Parathyroid adenoma (tissue), 2 donors: Measurements from ENCODE around the gene ANKRD1.

Experiments used
- H2AFZ ChIP-seq: fragments of 300-600 bp; sonication (generic); one replicate; pipeline ENCODE4 v1.7.0; 2017; ENCODE audit warnings: antibody characterized with exemption, mild to moderate bottlenecking
- H3K27ac ChIP-seq: fragments of 300-600 bp; sonication (generic); one replicate; pipeline ENCODE4 v1.7.0; 2017
- H3K27me3 ChIP-seq: fragments of 300-600 bp; sonication (generic); one replicate; pipeline ENCODE4 v1.7.0; 2017; ENCODE audit warnings: low read length; ENCODE audit not compliant: control insufficient read depth, insufficient read depth
- H3K36me3 ChIP-seq: fragments of 300-600 bp; sonication (generic); one replicate; pipeline ENCODE4 v1.7.0; 2017; ENCODE audit warnings: low read length; ENCODE audit not compliant: control insufficient read depth, insufficient read depth
- H3K4me1 ChIP-seq: fragments of 300-600 bp; sonication (generic); one replicate; pipeline ENCODE4 v1.7.0; 2017; ENCODE audit warnings: control low read depth
- H3K4me2 ChIP-seq: fragments of 300-600 bp; sonication (generic); one replicate; pipeline ENCODE4 v1.7.0; 2017; ENCODE audit warnings: low read length
- H3K4me3 ChIP-seq: fragments of 300-600 bp; sonication (generic); one replicate; pipeline ENCODE4 v1.7.0; 2017; ENCODE audit warnings: low read depth, low read length
- H3K79me2 ChIP-seq: fragments of 300-600 bp; sonication (generic); one replicate; pipeline ENCODE4 v1.7.0; 2017; ENCODE audit warnings: control low read depth
- H3K9ac ChIP-seq: fragments of 300-600 bp; sonication (generic); one replicate; pipeline ENCODE4 v1.7.0; 2017; ENCODE audit warnings: mild to moderate bottlenecking
- H3K9me3 ChIP-seq: fragments of 300-600 bp; sonication (generic); one replicate; pipeline ENCODE4 v1.7.0; 2017; ENCODE audit warnings: low read length; ENCODE audit not compliant: control insufficient read depth
- CTCF ChIP-seq: fragments of 300-600 bp; sonication (generic); IDR thresholded peaks from one replicate; pipeline ENCODE4 v1.7.0; 2017; ENCODE audit warnings: antibody characterized with exemption, mild to moderate bottlenecking
- donor health status: primary hyperparathyroidism.

The ANKRD1 gene

GRCh38 chr10:90890347-90890746 lies 30.5 kb downstream of the ANKRD1 start:
- peaks cover 1% of the 10 kb centered on the region for H3K4me1 ChIP-seq
- no peak overlapping the region for H3K4me3 ChIP-seq
- TF ChIP-seq CTCF = no peak
- no peak overlapping the region for H3K27ac ChIP-seq
- no peak overlapping the region for H2AFZ ChIP-seq
- H3K4me2 ChIP-seq = no peak overlapping the region
- H3K9me3 ChIP-seq = no peaks in the 10 kb centered on the region
- H3K79me2 ChIP-seq = peaks cover 2% of the 10 kb centered on the region
- H3K9ac ChIP-seq = no peak overlapping the region
- no peaks in the 10 kb centered on the region for H3K36me3 ChIP-seq
- no peaks in the 10 kb centered on the region for H3K27me3 ChIP-seq

GRCh38 chr10:90889636-90890035 lies 31.3 kb downstream of the ANKRD1 start:
- Histone ChIP-seq H3K79me2 (peaks cover 2% of the 10 kb centered on the region), H3K4me3 (no peak overlapping the region), H3K27me3 (no peaks in the 10 kb centered on the region), H3K27ac (no peak overlapping the region), H3K9me3 (no peaks in the 10 kb centered on the region), H3K36me3 (no peaks in the 10 kb centered on the region), H3K9ac (no peak overlapping the region), H2AFZ (no peak overlapping the region), H3K4me1 (peaks cover 4% of the 10 kb centered on the region), H3K4me2 (no peak overlapping the region)
- no peak for TF ChIP-seq CTCF

GRCh38 chr10:90888387-90888786 lies 32.5 kb downstream of the ANKRD1 start:
- no peak overlapping the region for H2AFZ ChIP-seq
- H3K4me1 ChIP-seq = peaks cover 7% of the 10 kb centered on the region
- no peaks in the 10 kb centered on the region for H3K9me3 ChIP-seq
- H3K27me3 ChIP-seq = no peaks in the 10 kb centered on the region
- H3K9ac ChIP-seq = no peak overlapping the region
- H3K27ac ChIP-seq = no peak overlapping the region
- no peak overlapping the region for H3K4me2 ChIP-seq
- TF ChIP-seq CTCF = no peak
- H3K79me2 ChIP-seq = peaks cover 2% of the 10 kb centered on the region
- no peaks in the 10 kb centered on the region for H3K36me3 ChIP-seq
- H3K4me3 ChIP-seq = no peak overlapping the region

GRCh38 chr10:90887555-90887954 lies 33.3 kb downstream of the ANKRD1 start:
- Histone ChIP-seq H3K36me3 (no peaks in the 10 kb centered on the region), H3K27ac (no peak overlapping the region), H2AFZ (no peak overlapping the region), H3K27me3 (no peaks in the 10 kb centered on the region), H3K4me2 (no peak overlapping the region), H3K4me1 (peaks cover 7% of the 10 kb centered on the region), H3K9me3 (no peaks in the 10 kb centered on the region), H3K79me2 (peaks cover 2% of the 10 kb centered on the region), H3K9ac (no peak overlapping the region), H3K4me3 (no peak overlapping the region)
- TF ChIP-seq CTCF = no peak

GRCh38 chr10:90885176-90885575 lies 35.7 kb downstream of the ANKRD1 start:
- Histone ChIP-seq H3K9me3 (no peaks in the 10 kb centered on the region), H3K4me3 (no peak overlapping the region), H3K36me3 (no peaks in the 10 kb centered on the region), H3K27me3 (no peaks in the 10 kb centered on the region), H3K27ac (no peak overlapping the region), H3K4me1 (peaks cover 7% of the 10 kb centered on the region), H2AFZ (no peak overlapping the region), H3K9ac (no peak overlapping the region), H3K4me2 (no peak overlapping the region), H3K79me2 (no peaks in the 10 kb centered on the region)
- no peak for TF ChIP-seq CTCF
